Sigmoid colon (tissue), 7 donors: ENCODE measurements around the gene CHRNE. TPM values are rescaled to one million over a fixed set of nuclear protein-coding genes. Genes with fewer than 3 reads are reported as not detected.

Experiments
- DNase-seq: peaks from one replicate; pipeline ENCODE4 v3.0.0-alpha.2; 2019
- H3K27ac ChIP-seq, 4 donors: fragments of 200-600 bp; sonication (generic); one replicate each; pipeline ENCODE4 v1.5.1; 2016 to 2019; ENCODE audit warnings: mild to moderate bottlenecking in 1 of 4
- H3K27me3 ChIP-seq, 3 donors: fragments of 200-600 bp; sonication (generic); one replicate each; pipeline ENCODE4 v1.5.1; 2019; ENCODE audit warnings: mild to moderate bottlenecking in 1 of 3
- H3K36me3 ChIP-seq, 4 donors: fragments of 200-600 bp; sonication (generic); one replicate each; pipeline ENCODE4 v1.5.1; 2016 to 2019
- H3K4me1 ChIP-seq, 4 donors: fragments of 200-600 bp; sonication (generic); one replicate each; pipeline ENCODE4 v1.5.1; 2017 to 2019
- H3K4me3 ChIP-seq, 4 donors: fragments of 200-600 bp; sonication (generic); one replicate each; pipeline ENCODE4 v1.5.1; 2017 to 2019; ENCODE audit warnings: mild to moderate bottlenecking in 2 of 4, moderate library complexity in 1 of 4
- H3K9me3 ChIP-seq, 4 donors: fragments of 200-600 bp in 3 of 4; sonication (generic) in 3 of 4; one replicate each; pipeline versions ENCODE4 v1.5.1 to v1.6.1; 2013 to 2019
- CTCF ChIP-seq, 4 experiments: fragments of 450-650 bp in 3 of 4; fragments of 200-600 bp in 1 of 4; IDR thresholded peaks; one replicate each; pipeline ENCODE4 v1.5.1; 2016 to 2019; ENCODE audit warnings: antibody characterized with exemption in 4 of 4, mild to moderate bottlenecking in 3 of 4, moderate library complexity in 2 of 4
- EP300 ChIP-seq, 4 donors: sonication (generic); formaldehyde crosslinking; IDR thresholded peaks; one replicate each; pipeline ENCODE4 v1.6.1; 2017; ENCODE audit warnings: antibody characterized with exemption in 4 of 4
- POLR2A ChIP-seq, 2 donors: fragments of 450-650 bp; IDR thresholded peaks; one replicate each; pipeline ENCODE4 v1.6.1; 2016; ENCODE audit warnings: antibody characterized with exemption in 2 of 2, mild to moderate bottlenecking in 2 of 2, moderate library complexity in 2 of 2
- POLR2AphosphoS5 ChIP-seq, 4 donors: sonication (generic); formaldehyde crosslinking; IDR thresholded peaks; one replicate each; pipeline ENCODE4 v1.6.1; 2017; ENCODE audit warnings: antibody characterized with exemption in 4 of 4
- WGBS, 2 donors: extraction: QIAGEN DNeasy Blood & Tissue Kit; methylation state at CpG; one replicate each; pipeline ENCODE4 v1.1.7; 2013; 5-methylcytosine and 5-hydroxymethylcytosine counted together
- intact Hi-C: fragments of 100-400 bp; cut with DNase I; formaldehyde crosslinking; loops from one replicate; pipeline ENCODE4 v1.15.1; 2023
- polyA plus RNA-seq, 3 donors: library from polyadenylated mRNA; stranded (reverse); fragments of 200-250 nt; gene quantifications; one replicate each; pipeline ENCODE4 v1.2.3, GENCODE V29; 2013
- total RNA-seq, 4 donors: library from RNA; depleted of rRNA; stranded (reverse); fragments of >200 nt; gene quantifications; one replicate each; pipeline ENCODE4 v1.1.0, GENCODE V29; 2016
- donor health status: healthy with polysubstance abuse.
- donor health status: Bipolar disorder and iron deficiency.
- donor health status: healthy.

Gene CHRNE
- total and polyA plus RNA-seq, 7 donors = 0.46 to 0.57 (median 0.54) TPM; not detected in 2

DNA sequence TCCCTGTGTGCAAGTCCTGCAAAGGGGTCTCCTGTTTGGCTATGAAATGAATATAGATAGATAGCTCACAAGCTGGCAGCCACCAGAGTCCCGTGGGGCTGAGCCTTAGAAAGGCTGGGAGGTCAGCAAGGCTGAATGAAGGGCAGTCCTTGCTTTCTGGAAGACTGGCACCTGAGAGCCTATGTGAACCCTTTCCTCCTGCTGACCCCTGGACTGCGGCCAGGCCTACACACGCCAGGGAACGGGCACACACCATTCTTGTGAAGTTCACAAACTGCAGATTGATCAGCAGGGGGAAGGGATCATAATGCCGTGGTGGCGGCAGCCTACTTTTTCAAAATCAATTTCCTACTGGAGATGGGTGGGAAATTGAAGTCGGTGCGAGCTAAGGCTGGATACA lies 4.5 kb downstream of the CHRNE start:
- TF ChIP-seq CTCF (IDR thresholded peaks at IDR 0.05) = no peak
- no peak for TF ChIP-seq POLR2A (IDR thresholded peaks at IDR 0.05)
- no peak for TF ChIP-seq POLR2AphosphoS5 (IDR thresholded peaks at IDR 0.05)
- no peak for TF ChIP-seq EP300 (IDR thresholded peaks at IDR 0.05)
- peaks cover 33 to 40% (median 36%) of the 10 kb centered on the region in 4 donors for H3K36me3 ChIP-seq
- WGBS, 2 donors = 72 to 91% methylated on average over 8 of the region's 8 CpGs
- peaks cover 28 to 56% (median 29%) of the 10 kb centered on the region in 3 donors for H3K27me3 ChIP-seq
- H3K9me3 ChIP-seq = no peaks in the 10 kb centered on the region
- peaks cover 0 to 34% (median 19%) of the 10 kb centered on the region in 4 donors for H3K4me1 ChIP-seq
- DNase-seq = no peak
- intact Hi-C loops = no loop called here
- H3K4me3 ChIP-seq = no peak overlapping the region
- H3K27ac ChIP-seq = no peak overlapping the region

GRCh38 chr17:4897785-4898184 lies 5.1 kb downstream of the CHRNE start:
- Histone ChIP-seq H3K4me1 (peaks cover 0 to 34% (median 19%) of the 10 kb centered on the region in 4 donors), H3K9me3 (no peaks in the 10 kb centered on the region), H3K27me3 (peaks cover 28 to 51% (median 29%) of the 10 kb centered on the region in 3 donors), H3K36me3 (peaks cover 36 to 46% (median 41%) of the 10 kb centered on the region in 4 donors), H3K4me3 (no peak overlapping the region), H3K27ac (no peak overlapping the region)
- intact Hi-C loops = no loop called here
- no peak for DNase-seq
- WGBS, 2 donors = 80 to 90% methylated on average over 5 of the region's 5 CpGs
- TF ChIP-seq EP300 (IDR thresholded peaks at IDR 0.05) (no peak), CTCF (IDR thresholded peaks at IDR 0.05) (no peak), POLR2A (IDR thresholded peaks at IDR 0.05) (no peak), POLR2AphosphoS5 (IDR thresholded peaks at IDR 0.05) (no peak)

DNA sequence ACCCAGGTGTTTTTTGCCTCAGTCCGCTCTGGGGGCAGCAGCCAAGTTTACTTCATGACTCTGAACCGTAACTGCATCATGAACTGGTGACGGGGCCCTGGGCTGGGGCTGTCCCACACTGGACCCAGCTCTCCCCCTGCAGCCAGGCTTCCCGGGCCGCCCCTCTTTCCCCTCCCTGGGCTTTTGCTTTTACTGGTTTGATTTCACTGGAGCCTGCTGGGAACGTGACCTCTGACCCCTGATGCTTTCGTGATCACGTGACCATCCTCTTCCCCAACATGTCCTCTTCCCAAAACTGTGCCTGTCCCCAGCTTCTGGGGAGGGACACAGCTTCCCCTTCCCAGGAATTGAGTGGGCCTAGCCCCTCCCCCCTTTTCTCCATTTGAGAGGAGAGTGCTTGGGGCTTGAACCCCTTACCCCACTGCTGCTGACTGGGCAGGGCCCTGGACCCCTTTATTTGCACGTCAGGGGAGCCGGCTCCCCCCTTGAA lies 5.7 kb downstream of the CHRNE start:
- no peak overlapping the region for H3K4me3 ChIP-seq
- peaks cover 28 to 51% (median 29%) of the 10 kb centered on the region in 3 donors for H3K27me3 ChIP-seq
- WGBS, 2 donors = 73 to 86% methylated on average over 10 of the region's 10 CpGs
- DNase-seq = no peak
- TF ChIP-seq CTCF (IDR thresholded peaks at IDR 0.05) (no peak), POLR2A (IDR thresholded peaks at IDR 0.05) (no peak), EP300 (IDR thresholded peaks at IDR 0.05) (no peak), POLR2AphosphoS5 (IDR thresholded peaks at IDR 0.05) (no peak)
- peaks cover 0 to 34% (median 19%) of the 10 kb centered on the region in 4 donors for H3K4me1 ChIP-seq
- no peaks in the 10 kb centered on the region for H3K9me3 ChIP-seq
- intact Hi-C loops = no loop called here
- H3K36me3 ChIP-seq = peaks cover 38 to 51% (median 47%) of the 10 kb centered on the region in 4 donors
- H3K27ac ChIP-seq = no peak overlapping the region

- Histone ChIP-seq H3K27ac (no peak overlapping the region), H3K36me3 (peaks cover 43 to 58% (median 53%) of the 10 kb centered on the region in 4 donors), H3K4me3 (no peak overlapping the region), H3K4me1 (peaks cover 0 to 32% (median 19%) of the 10 kb centered on the region in 4 donors), H3K27me3 (peaks cover 26 to 46% (median 29%) of the 10 kb centered on the region in 3 donors), H3K9me3 (no peaks in the 10 kb centered on the region)
- no peak for DNase-seq
- intact Hi-C loops = no loop called here
- TF ChIP-seq CTCF (IDR thresholded peaks at IDR 0.05) (no peak), POLR2AphosphoS5 (IDR thresholded peaks at IDR 0.05) (no peak), EP300 (IDR thresholded peaks at IDR 0.05) (no peak), POLR2A (IDR thresholded peaks at IDR 0.05) (no peak)
- 91 to 93% methylated on average over 27 of the region's 27 CpGs for WGBS, 2 donors
Measured at GRCh38 chr17:4896332-4897197, 6.3 kb downstream of the CHRNE start.
